Stomach (tissue), 4 donors: ENCODE data around the gene EIF2B4.

Source experiments
- CTCF ChIP-seq, 7 experiments: fragments of 450-650 bp in 4 of 7; fragments of 200-600 bp in 3 of 7; sonication (generic) in 3 of 7; IDR thresholded peaks; one replicate each; pipeline ENCODE4 v1.5.1; 2016 to 2019; ENCODE audit warnings: antibody characterized with exemption in 7 of 7, control low read depth in 2 of 7, mild to moderate bottlenecking in 1 of 7
- POLR2AphosphoS5 ChIP-seq, 3 donors: sonication (generic); formaldehyde crosslinking; IDR thresholded peaks; one replicate each; pipeline ENCODE4 v1.6.1; 2016; ENCODE audit warnings: antibody characterized with exemption in 3 of 3

GRCh38 chr2:27323596-27324285, 46.4 kb downstream of the EIF2B4 start:
- TF ChIP-seq CTCF (IDR thresholded peaks at IDR 0.05) (no peak), POLR2AphosphoS5 (IDR thresholded peaks at IDR 0.05) (no peak)
